Hematopoietic multipotent progenitor cell treated with erythropoietin and hydrocortisone succinate and interleukin-3 and kit ligand, for 17 days (in vitro differentiated cells): ENCODE results near the gene PPP1R9A.

Source experiments
- DNase-seq: peaks from one replicate; pipeline ENCODE4 v3.0.0-alpha.2; 2015; ENCODE audit warnings: low spot score

The PPP1R9A gene

DNA sequence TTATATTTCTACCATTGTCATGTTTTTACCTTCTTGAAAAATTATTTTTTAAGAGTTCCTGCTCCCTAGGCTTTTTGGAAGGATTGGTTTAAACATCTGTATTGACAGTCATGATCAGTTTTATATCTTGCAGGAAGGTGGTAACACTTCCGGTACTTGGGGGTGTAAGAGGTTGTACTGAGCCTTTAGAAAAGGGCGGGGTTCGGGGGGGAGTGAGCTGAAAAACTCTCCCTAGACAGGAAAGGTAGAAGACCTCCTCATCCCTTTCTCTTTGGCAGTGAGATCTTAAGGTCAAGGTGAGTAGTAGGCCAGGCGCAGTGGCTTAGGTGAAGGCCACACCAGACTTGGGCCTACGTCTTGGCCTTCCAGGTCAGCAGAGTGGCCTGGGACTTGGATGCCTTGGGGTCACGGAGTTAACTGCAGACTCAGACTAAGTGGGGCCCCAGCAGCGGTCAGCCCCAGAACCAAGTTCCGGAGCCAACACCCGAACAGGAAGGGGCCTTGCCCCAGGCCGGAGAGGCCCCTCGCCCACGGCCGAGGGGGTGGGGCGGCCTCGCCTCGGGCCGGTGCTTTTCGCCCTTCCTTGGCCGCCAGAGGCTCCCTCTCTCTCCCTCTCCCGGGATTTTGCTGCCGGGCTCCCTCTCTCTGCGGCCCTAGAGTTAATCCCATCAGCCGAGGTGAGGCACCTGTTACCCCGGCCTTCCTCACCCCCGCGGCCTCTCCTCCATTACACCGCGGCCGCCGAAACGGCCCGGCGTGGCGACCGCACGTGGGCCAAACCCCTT is at the start of gene PPP1R9A:
Gene PPP1R9A, plus strand, starts transcription at position 569 of the 785 bp plus-strand sequence. CDS start 2,520 bp downstream, outside the sequence.
- no peak for DNase-seq

GRCh38 chr7:94871132-94871531 is 36.3 kb upstream of the PPP1R9A start:
- DNase-seq: no peak

GRCh38 chr7:94873239-94873638 is 34.2 kb upstream of the PPP1R9A start:
- DNase-seq: no peak

GRCh38 chr7:94874036-94874785 is 33.2 kb upstream of the PPP1R9A start:
- DNase-seq: no peak

GRCh38 chr7:94875201-94875600 is 32.2 kb upstream of the PPP1R9A start:
- no peak for DNase-seq

DNA sequence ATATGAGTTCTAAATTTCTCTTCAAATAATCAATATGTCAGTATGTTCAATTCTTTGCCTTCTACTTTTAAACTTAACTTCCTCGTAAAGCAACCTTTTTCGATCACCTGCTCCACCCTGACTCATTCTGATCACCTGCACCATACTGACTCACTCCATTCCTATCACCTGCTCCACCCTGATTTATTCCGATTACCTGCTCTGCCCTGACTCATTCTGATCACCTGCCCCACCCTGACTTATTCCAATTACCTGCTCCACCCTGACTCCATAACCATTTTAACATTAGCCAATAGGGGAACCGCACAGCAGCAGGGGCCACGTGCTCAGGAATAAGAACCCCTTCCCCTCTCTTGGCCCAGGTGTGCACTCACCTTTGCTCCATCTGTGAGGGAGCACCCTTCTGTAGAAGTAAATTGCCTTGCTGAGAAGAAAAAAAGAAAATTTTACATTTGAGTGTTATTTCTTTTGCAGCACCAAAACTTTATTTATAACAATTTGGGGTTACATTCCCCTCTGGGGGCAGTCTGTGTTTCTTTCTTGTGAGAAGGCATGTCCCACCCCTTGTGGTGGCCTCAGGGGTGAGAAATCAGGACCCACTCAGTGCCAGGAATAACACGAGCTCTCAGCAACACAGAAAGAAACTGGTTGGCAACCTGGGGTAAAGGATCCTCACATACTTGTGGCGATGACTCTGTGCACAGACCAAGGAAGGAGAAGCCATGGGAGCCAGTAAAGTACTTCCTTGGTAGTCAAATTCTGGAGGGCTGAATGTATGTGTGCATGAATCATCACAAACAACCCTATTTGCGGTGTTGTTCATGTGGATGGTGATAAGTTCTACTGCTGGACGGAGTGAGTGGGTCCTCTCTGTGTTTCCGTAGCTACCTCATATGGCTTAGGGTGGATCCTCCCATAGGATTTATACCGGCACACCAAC is 29.4 kb upstream of the PPP1R9A start:
- no peak for DNase-seq

GRCh38 chr7:94882891-94883290 is 24.5 kb upstream of the PPP1R9A start:
- no peak for DNase-seq

DNA sequence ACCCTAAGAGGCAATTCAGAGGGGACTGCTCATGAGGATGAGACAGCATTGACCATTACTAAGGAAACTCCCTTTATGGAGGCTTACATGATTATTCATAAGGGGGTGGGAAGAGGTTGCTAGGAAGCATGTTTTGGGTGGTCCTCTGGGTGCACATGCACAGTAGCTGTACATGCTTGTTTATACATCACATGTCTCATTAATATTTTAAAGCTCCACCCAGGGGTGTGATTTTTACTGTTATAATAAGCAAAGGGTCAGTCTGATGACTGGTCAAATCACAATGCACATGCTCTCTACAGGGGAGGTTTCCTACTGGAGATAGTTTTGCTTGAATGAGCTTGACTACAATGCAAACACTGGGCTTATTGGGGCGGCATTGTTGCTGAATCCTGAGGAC is 23.8 kb upstream of the PPP1R9A start:
- DNase-seq: no peak

DNA sequence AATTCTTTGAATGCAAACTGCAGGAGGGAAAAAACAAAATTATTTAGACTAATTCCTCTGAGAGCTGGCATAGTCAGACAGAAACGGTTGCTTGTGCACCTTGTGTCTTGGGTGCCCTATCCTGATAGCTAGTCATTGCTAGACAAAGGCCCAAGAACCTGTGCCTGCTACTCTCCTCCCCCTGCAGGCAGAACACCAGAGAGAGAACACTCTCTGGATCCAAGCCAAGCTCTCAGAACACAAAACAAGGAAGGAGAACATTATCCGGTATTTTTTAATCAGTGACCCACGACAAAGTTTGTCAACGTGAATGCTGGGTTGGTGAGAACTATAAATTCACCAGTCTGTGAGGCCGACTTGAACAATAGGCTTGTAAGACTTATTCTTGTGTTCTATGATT is 18.8 kb upstream of the PPP1R9A start:
- DNase-seq: no peak

- DNase-seq: no peak
Measured at GRCh38 chr7:94888995-94889523, 18.3 kb upstream of the PPP1R9A start.

GRCh38 chr7:94890216-94890615 is 17.2 kb upstream of the PPP1R9A start:
- DNase-seq: no peak

GRCh38 chr7:94893661-94894060 is 13.7 kb upstream of the PPP1R9A start:
- no peak for DNase-seq

- no peak for DNase-seq
Measured at GRCh38 chr7:94897541-94897940, 9.9 kb upstream of the PPP1R9A start.

- DNase-seq: no peak
Measured at GRCh38 chr7:94898340-94898739, 9.1 kb upstream of the PPP1R9A start.

GRCh38 chr7:94901981-94902380 is 5.4 kb upstream of the PPP1R9A start:
- no peak for DNase-seq

- DNase-seq: no peak
Measured at GRCh38 chr7:94903971-94904370, 3.4 kb upstream of the PPP1R9A start.

DNA sequence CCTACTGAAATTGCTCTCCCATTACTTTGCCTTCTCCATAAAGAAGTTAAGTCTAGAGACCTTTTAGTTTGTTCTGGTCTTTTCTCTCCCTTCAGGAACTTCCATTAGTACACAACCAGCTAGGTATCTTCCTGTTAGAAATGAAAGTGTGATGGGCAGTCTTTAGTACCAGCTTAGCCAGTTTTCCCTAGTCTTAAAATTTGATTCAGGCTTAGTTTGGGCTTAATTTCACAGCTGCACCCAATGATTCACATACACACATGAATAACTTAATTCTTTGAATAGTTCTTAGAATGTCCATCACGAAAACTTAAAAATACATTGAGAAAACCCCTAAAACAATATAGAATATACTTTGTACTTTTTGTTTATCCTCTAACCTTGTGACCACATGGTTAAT is 2.4 kb upstream of the PPP1R9A start:
- DNase-seq: no peak

GRCh38 chr7:94906065-94906851 is 1.1 kb upstream of the PPP1R9A start:
- DNase-seq: no peak

DNA sequence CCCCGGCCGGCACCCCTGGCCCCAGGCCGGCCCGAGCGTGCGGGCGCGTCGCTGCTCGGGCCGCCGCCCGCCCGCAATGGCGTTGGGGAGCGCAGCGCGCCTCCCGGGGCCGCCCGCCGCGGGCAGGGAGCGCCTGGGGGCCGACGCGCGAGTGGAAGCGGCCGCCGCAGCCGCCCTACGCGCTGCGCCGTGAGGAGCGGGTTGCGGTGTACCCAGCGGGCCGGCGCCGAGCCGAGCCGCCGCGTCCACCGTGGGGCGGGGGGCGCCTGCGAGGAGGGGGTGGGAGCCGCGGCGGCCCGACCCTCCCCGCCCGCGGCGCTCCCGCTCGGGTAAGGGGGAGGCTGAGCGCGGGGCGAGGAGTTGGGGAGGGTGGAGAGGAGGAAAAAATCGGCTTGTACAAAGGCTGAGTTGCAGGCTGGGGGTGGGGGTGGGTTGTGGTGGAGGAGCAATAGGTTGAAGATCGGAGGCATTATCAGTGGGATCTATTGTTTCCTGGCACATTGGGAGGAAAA is 473 bp downstream of the PPP1R9A start:
- no peak for DNase-seq

GRCh38 chr7:94908323-94909178 is 1.2 kb downstream of the PPP1R9A start:
- DNase-seq: no peak
